Measurements from ENCODE around the gene ANKRD27.

DNA sequence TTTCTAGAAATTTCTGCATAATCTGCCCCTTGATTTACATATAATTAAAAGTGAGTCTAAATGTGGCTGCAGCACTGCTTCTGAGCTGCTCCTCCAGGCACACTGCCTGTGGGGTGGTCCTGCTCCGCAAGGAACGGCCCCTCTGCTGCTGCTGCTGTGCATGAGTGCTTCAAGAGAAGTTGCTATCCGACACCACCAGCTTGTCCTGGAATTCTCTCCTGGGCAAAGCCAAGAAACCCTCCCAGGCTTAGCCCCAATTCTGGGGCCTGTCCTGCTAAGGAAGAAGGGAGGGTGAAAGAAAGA lies 101.5 kb downstream of the ANKRD27 start:
- TF ChIP-seq, protein P1, sequence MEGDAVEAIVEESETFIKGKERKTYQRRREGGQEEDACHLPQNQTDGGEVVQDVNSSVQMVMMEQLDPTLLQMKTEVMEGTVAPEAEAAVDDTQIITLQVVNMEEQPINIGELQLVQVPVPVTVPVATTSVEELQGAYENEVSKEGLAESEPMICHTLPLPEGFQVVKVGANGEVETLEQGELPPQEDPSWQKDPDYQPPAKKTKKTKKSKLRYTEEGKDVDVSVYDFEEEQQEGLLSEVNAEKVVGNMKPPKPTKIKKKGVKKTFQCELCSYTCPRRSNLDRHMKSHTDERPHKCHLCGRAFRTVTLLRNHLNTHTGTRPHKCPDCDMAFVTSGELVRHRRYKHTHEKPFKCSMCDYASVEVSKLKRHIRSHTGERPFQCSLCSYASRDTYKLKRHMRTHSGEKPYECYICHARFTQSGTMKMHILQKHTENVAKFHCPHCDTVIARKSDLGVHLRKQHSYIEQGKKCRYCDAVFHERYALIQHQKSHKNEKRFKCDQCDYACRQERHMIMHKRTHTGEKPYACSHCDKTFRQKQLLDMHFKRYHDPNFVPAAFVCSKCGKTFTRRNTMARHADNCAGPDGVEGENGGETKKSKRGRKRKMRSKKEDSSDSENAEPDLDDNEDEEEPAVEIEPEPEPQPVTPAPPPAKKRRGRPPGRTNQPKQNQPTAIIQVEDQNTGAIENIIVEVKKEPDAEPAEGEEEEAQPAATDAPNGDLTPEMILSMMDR (IDR thresholded peaks at IDR 0.05): no peak
- no peak for TF ChIP-seq POLR2A (IDR thresholded peaks at IDR 0.05)

Measured in lower leg skin (tissue), 3 donors.